GM19468 (cell line): ENCODE results near the gene LIN52.

Source experiments
- ATAC-seq: cut with Tn5 transposase; IDR thresholded peaks from one replicate; pipeline ENCODE4 v1.9.1; 2021; ENCODE audit warnings: mild to moderate bottlenecking, moderate library complexity, moderate number of reproducible peaks; ENCODE audit not compliant: unreplicated experiment; ENCODE audit errors: extremely low read depth

Gene LIN52

GRCh38 chr14:74249433-74250375, 164.9 kb downstream of the LIN52 start:
- ATAC-seq, result no peak
